ENCODE results near the gene PSD2.

Gene PSD2

GRCh38 chr5:139851558-139851957 lies 56.0 kb downstream of the PSD2 start:
- Mint-ChIP-seq H3K9me3 (no peaks in the 10 kb centered on the region), H3K4me3 (no peak overlapping the region), H3K27ac (no peak overlapping the region), H3K4me1 (peaks cover 5% of the 10 kb centered on the region), H3K36me3 (ENCODE audit: low read depth) (no peaks in the 10 kb centered on the region), H3K27me3 (ENCODE audit: low read depth) (peaks cover 50% of the 10 kb centered on the region)
- TF ChIP-seq, protein P1, sequence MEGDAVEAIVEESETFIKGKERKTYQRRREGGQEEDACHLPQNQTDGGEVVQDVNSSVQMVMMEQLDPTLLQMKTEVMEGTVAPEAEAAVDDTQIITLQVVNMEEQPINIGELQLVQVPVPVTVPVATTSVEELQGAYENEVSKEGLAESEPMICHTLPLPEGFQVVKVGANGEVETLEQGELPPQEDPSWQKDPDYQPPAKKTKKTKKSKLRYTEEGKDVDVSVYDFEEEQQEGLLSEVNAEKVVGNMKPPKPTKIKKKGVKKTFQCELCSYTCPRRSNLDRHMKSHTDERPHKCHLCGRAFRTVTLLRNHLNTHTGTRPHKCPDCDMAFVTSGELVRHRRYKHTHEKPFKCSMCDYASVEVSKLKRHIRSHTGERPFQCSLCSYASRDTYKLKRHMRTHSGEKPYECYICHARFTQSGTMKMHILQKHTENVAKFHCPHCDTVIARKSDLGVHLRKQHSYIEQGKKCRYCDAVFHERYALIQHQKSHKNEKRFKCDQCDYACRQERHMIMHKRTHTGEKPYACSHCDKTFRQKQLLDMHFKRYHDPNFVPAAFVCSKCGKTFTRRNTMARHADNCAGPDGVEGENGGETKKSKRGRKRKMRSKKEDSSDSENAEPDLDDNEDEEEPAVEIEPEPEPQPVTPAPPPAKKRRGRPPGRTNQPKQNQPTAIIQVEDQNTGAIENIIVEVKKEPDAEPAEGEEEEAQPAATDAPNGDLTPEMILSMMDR (IDR thresholded peaks at IDR 0.05; ENCODE audit: unreplicated experiment in 3 of 3): no peak

GRCh38 chr5:139852696-139853095 lies 57.1 kb downstream of the PSD2 start:
- Mint-ChIP-seq H3K4me1 (no peaks in the 10 kb centered on the region), H3K27ac (no peak overlapping the region), H3K27me3 (ENCODE audit: low read depth) (peaks cover 38% of the 10 kb centered on the region), H3K36me3 (ENCODE audit: low read depth) (no peaks in the 10 kb centered on the region), H3K4me3 (no peak overlapping the region), H3K9me3 (no peaks in the 10 kb centered on the region)
- TF ChIP-seq, protein P1 (IDR thresholded peaks at IDR 0.05; ENCODE audit: unreplicated experiment in 3 of 3): no peak

GRCh38 chr5:139854029-139854605 lies 58.5 kb downstream of the PSD2 start:
- Mint-ChIP-seq H3K36me3 (ENCODE audit: low read depth) (no peaks in the 10 kb centered on the region), H3K4me3 (no peak overlapping the region), H3K27ac (no peak overlapping the region), H3K9me3 (no peaks in the 10 kb centered on the region), H3K4me1 (no peaks in the 10 kb centered on the region), H3K27me3 (ENCODE audit: low read depth) (peaks cover 32% of the 10 kb centered on the region)
- TF ChIP-seq, protein P1 (IDR thresholded peaks at IDR 0.05; ENCODE audit: unreplicated experiment in 3 of 3): no peak

DNA sequence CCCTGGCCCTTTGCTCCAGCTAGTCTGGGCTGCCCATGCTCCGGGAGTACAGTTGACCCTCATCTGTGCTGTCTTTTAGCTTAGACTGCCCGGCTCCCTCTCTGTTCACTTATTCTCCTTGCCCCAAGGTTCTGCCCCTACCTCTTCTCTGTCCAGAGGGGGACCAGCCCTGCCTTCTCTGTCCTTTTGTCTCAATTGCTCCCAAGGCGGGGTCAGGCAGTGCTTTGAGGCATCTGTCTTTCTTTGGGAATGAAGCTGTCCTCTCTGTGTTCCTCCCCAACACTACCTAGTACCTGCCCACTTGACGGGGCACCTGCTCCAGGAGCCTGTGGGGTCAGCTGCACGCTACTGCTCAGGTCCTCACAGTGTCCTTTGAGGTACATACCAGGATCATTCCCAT lies 59.3 kb downstream of the PSD2 start:
- Mint-ChIP-seq H3K36me3 (ENCODE audit: low read depth) (no peaks in the 10 kb centered on the region), H3K9me3 (no peaks in the 10 kb centered on the region), H3K27ac (no peak overlapping the region), H3K4me1 (no peaks in the 10 kb centered on the region), H3K27me3 (ENCODE audit: low read depth) (peaks cover 27% of the 10 kb centered on the region), H3K4me3 (no peak overlapping the region)
- TF ChIP-seq, protein P1 (IDR thresholded peaks at IDR 0.05; ENCODE audit: unreplicated experiment in 3 of 3): no peak

- no peaks in the 10 kb centered on the region for H3K36me3 Mint-ChIP-seq (ENCODE audit: low read depth)
Measured at GRCh38 chr5:139855451-139855850, 59.8 kb downstream of the PSD2 start.

More at GRCh38 chr5:139855451-139855850, 59.8 kb downstream of the PSD2 start:
- peaks cover 22% of the 10 kb centered on the region for H3K27me3 Mint-ChIP-seq (ENCODE audit: low read depth)
- no peaks in the 10 kb centered on the region for H3K4me1 Mint-ChIP-seq
- TF ChIP-seq, protein P1 (IDR thresholded peaks at IDR 0.05; ENCODE audit: unreplicated experiment in 3 of 3): no peak
- H3K4me3 Mint-ChIP-seq: no peak overlapping the region
- H3K9me3 Mint-ChIP-seq: no peaks in the 10 kb centered on the region
- no peak overlapping the region for H3K27ac Mint-ChIP-seq
